K562 (cell line): ENCODE results near the gene ATXN10. TPM values are rescaled to one million over a fixed set of nuclear protein-coding genes. Genes with fewer than 3 reads are reported as not detected.

Source experiments
- ATAC-seq: fragments of 200-7000 bp; cut with Tn5 transposase; 3 replicates; pipeline ENCODE4 v1.9.1; 2020; ENCODE audit warnings: moderate library complexity
- BruUV-seq: library from RNA; stranded (reverse); fragments of 400-500 nt; replicated peaks from 2 replicates; lab custom pipeline; 2021; lab: Mats Ljungman, UMichigan
- CTCF ChIA-PET: fragments of 300-600 bp; formaldehyde crosslinking; extraction: SDS; loops from one replicate; lab custom pipeline; 2021; ENCODE audit warnings: low intra/inter-chr PET ratio; lab: Yijun Ruan, JAX
- POLR2A ChIA-PET: fragments of 300-600, 350-650 bp; sonication (Branson Sonifier 250); formaldehyde crosslinking; extraction: SDS; loops from one replicate; lab custom pipeline; 2021; ENCODE audit warnings: antibody characterized with exemption, inconsistent platforms; lab: Yijun Ruan, JAX
- DNase-seq, 4 experiments: peaks; one replicate each; pipeline versions ENCODE4 v3.0.0 to v3.0.0-alpha.2; 2011 to 2018; ENCODE audit warnings: low spot score in 3 of 4, mixed read lengths in 3 of 4; ENCODE audit errors: extremely low read depth in 1 of 4
- FAIRE-seq: peaks from 2 replicates; lab custom pipeline; 2011; peaks lifted over from hg19 to GRCh38; lab: Jason Lieb, UNC
- H2AFZ ChIP-seq: 2 replicates; pipeline ENCODE4 v1.6.0; 2011; ENCODE audit warnings: low read depth, low read length, control low read depth, inconsistent platforms
- H3K27ac ChIP-seq: fragments of 200-600 bp; 3 replicates; pipeline ENCODE4 v1.8.0; 2011; ENCODE audit warnings: low read depth, mild to moderate bottlenecking, control low read depth, inconsistent platforms, low read length, moderate library complexity, mixed read lengths; ENCODE audit errors: extremely low read depth
- H3K27me3 ChIP-seq, 2 experiments: fragments of 300-600 bp in 1 of 2; 2 replicates in 1 of 2; 3 replicates in 1 of 2; pipeline versions ENCODE4 v1.6.0 to v1.8.0; 2011; ENCODE audit warnings: inconsistent platforms in 2 of 2, low read length in 2 of 2, mild to moderate bottlenecking in 1 of 2, mixed read lengths in 1 of 2, moderate library complexity in 1 of 2; ENCODE audit not compliant: control insufficient read depth in 2 of 2, insufficient read depth in 2 of 2
- H3K36me3 ChIP-seq: fragments of 300-600 bp; 3 replicates; pipeline ENCODE4 v1.8.0; 2011; ENCODE audit warnings: mild to moderate bottlenecking, low read length, inconsistent platforms; ENCODE audit not compliant: control insufficient read depth, insufficient read depth
- H3K4me1 ChIP-seq, 2 experiments: fragments of 200-600 bp in 1 of 2; replicated peaks in 1 of 2; 2 replicates in 1 of 2; 3 replicates in 1 of 2; pipeline versions ENCODE4 v1.5.1 to v1.8.0; 2011; ENCODE audit warnings: inconsistent platforms in 2 of 2, low read length in 2 of 2, mild to moderate bottlenecking in 1 of 2, mixed read lengths in 1 of 2, moderate library complexity in 1 of 2; ENCODE audit not compliant: control insufficient read depth in 2 of 2, insufficient read depth in 2 of 2
- H3K4me2 ChIP-seq: 2 replicates; pipeline ENCODE4 v1.6.1; 2011; ENCODE audit warnings: low read length, control low read depth, inconsistent platforms, mixed read lengths; ENCODE audit not compliant: insufficient read depth
- H3K4me3 ChIP-seq: fragments of 200-600 bp; sonication (generic), shearing (Covaris generic); 2 replicates; pipeline ENCODE4 v1.5.1; 2016; ENCODE audit warnings: control low read depth, inconsistent platforms
- H3K79me2 ChIP-seq: fragments of 200-600 bp; 3 replicates; pipeline ENCODE4 v1.8.0; 2011; ENCODE audit warnings: low read length, inconsistent platforms; ENCODE audit not compliant: control insufficient read depth, insufficient read depth
- H3K9ac ChIP-seq, 2 experiments: 2 replicates each; pipeline versions ENCODE4 v1.6.0 to v1.6.1; 2011; ENCODE audit warnings: low read depth in 2 of 2, low read length in 2 of 2, control low read depth in 1 of 2, inconsistent platforms in 1 of 2, mild to moderate bottlenecking in 1 of 2, mixed read lengths in 1 of 2; ENCODE audit not compliant: insufficient read depth in 1 of 2
- H3K9me1 ChIP-seq: one replicate; pipeline ENCODE4 v1.6.0; 2011; ENCODE audit warnings: inconsistent platforms, mild to moderate bottlenecking, low read length, moderate library complexity; ENCODE audit not compliant: control insufficient read depth, insufficient read depth
- H3K9me3 ChIP-seq: replicated peaks from 2 replicates; pipeline ENCODE4 v1.5.1; 2011; ENCODE audit warnings: low read depth, low read length, inconsistent platforms; ENCODE audit not compliant: control insufficient read depth, insufficient read depth
- H4K20me1 ChIP-seq: replicated peaks from 2 replicates; pipeline ENCODE4 v1.6.1; 2011; ENCODE audit warnings: low read length, inconsistent platforms, mixed read lengths; ENCODE audit not compliant: control insufficient read depth, insufficient read depth
- BCL6 ChIP-seq: fragments of 250-450 bp; sonication (Bioruptor Pico); IDR thresholded peaks from 2 replicates; pipeline ENCODE4 v1.4.0; 2020
- BRF2 ChIP-seq: IDR thresholded peaks from 3 replicates; pipeline ENCODE4 v1.6.1; 2011; ENCODE audit warnings: borderline replicate concordance, mild to moderate bottlenecking; ENCODE audit not compliant: insufficient read length, insufficient read depth
- KDM4B ChIP-seq, 2 experiments: fragments of 450-650 bp in 1 of 2; sonication (generic) in 1 of 2; IDR thresholded peaks; 2 replicates each; pipeline ENCODE4 v1.6.1; 2016 to 2017; ENCODE audit warnings: borderline replicate concordance in 2 of 2, antibody characterized with exemption in 1 of 2, low read depth in 1 of 2, mild to moderate bottlenecking in 1 of 2
- TEAD4 ChIP-seq, 2 experiments: sonication (generic) in 1 of 2; formaldehyde crosslinking in 1 of 2; IDR thresholded peaks; 2 replicates each; pipeline versions ENCODE4 v1.6.1 to v1.8.0; 2012 to 2022; ENCODE audit warnings: borderline replicate concordance in 1 of 2, inconsistent platforms in 1 of 2, low read length in 1 of 2, mild to moderate bottlenecking in 1 of 2, missing genetic modification reagents in 1 of 2
- ZBTB1 ChIP-seq: sonication (generic); formaldehyde crosslinking; IDR thresholded peaks from 2 replicates; pipeline ENCODE4 v1.8.1; 2023; ENCODE audit warnings: missing genetic modification reagents, low read depth, mild to moderate bottlenecking, borderline replicate concordance
- ZNF436 ChIP-seq: fragments of 250-450, 450-650 bp; sonication (Bioruptor Pico); formaldehyde crosslinking; IDR thresholded peaks from 2 replicates; pipeline ENCODE4 v1.7.0; 2020; ENCODE audit warnings: mild to moderate bottlenecking
- ZNF778 ChIP-seq: fragments of 450-650 bp; formaldehyde crosslinking; IDR thresholded peaks from 2 replicates; pipeline ENCODE4 v1.4.0; 2020; ENCODE audit warnings: mild to moderate bottlenecking, moderate library complexity
- WGBS: fragments of 100-300 bp; shearing (Covaris generic); methylation state at CpG from one replicate; pipeline ENCODE4 v1.1.6; 2016; ENCODE audit warnings: low coverage, mixed read lengths; ENCODE audit not compliant: insufficient coverage; ENCODE audit errors: missing lambda C conversion rate; 5-methylcytosine and 5-hydroxymethylcytosine counted together
- in situ Hi-C: fragments of 300-500 bp; cut with MboI; formaldehyde crosslinking; loops from 4 replicates; pipeline ENCODE4 v1.15.0; 2018; ENCODE audit warnings: inconsistent platforms, mixed read lengths
- intact Hi-C: fragments of 100-400 bp; cut with micrococcal nuclease; formaldehyde crosslinking; loops from 2 replicates; pipeline ENCODE4 v1.14.2; 2022
- polyA plus RNA-seq, 8 experiments: library from polyadenylated mRNA; depleted of rRNA in 4 of 8; stranded (reverse) in 5 of 8; unstranded in 3 of 8; fragments of >200 nt; fragmentation: Nextera tagmentation in 2 of 8; fragmentation: Illumina TruSeq in 1 of 8; extraction: Ambion mirVana in 2 of 8; extraction: Trizol in 1 of 8; gene quantifications; 2 replicates each; pipeline versions ENCODE4 v1.2.1 to v1.2.3, GENCODE V29; 2011 to 2014; ENCODE audit warnings: inconsistent platforms in 1 of 8, missing spikeins in 1 of 8
- total RNA-seq, 7 experiments: library from RNA; depleted of rRNA in 6 of 7; stranded (reverse); fragments of >200 nt in 6 of 7; fragmentation: Illumina TruSeq in 2 of 7; extraction: Trizol in 2 of 7; gene quantifications; 2 replicates each; pipeline versions ENCODE4 v1.2.1 to v1.2.3, GENCODE V29; 2011 to 2021; ENCODE audit warnings: low replicate concordance in 1 of 7
- TF ChIP-seq, protein P1 (sequence below): fragments of 250-450 bp; sonication (Bioruptor Pico); IDR thresholded peaks from 2 replicates; pipeline ENCODE4 v1.5.0; 2021; ENCODE audit warnings: mild to moderate bottlenecking, moderate library complexity
- TF ChIP-seq, protein P2 (sequence below), 2 experiments: IDR thresholded peaks in 1 of 2; conservative IDR thresholded peaks in 1 of 2; 2 replicates each; pipeline ENCODE4 v1.6.1; 2016; ENCODE audit warnings: low read depth in 2 of 2, mild to moderate bottlenecking in 1 of 2, missing compliant biosample characterization in 1 of 2, missing genetic modification characterization in 1 of 2, moderate library complexity in 1 of 2
- TF ChIP-seq, protein P3 (sequence below), 3 experiments: IDR thresholded peaks in 2 of 3; conservative IDR thresholded peaks in 1 of 3; 2 replicates each; pipeline ENCODE4 v1.5.1; 2011 to 2012; ENCODE audit warnings: low read length in 3 of 3, mild to moderate bottlenecking in 3 of 3, control low read depth in 2 of 3, improper control_type of control experiment in 1 of 3, inconsistent platforms in 1 of 3, low read depth in 1 of 3, mixed read lengths in 1 of 3, moderate library complexity in 1 of 3; ENCODE audit not compliant: insufficient read depth in 2 of 3

ATXN10 gene
- total and polyA plus RNA-seq, 9 of the 15 experiments (the other 6 are each of a cell fraction or from before 2014, with no cell fraction given): 11.5 to 190 (median 33.6) TPM

DNA sequence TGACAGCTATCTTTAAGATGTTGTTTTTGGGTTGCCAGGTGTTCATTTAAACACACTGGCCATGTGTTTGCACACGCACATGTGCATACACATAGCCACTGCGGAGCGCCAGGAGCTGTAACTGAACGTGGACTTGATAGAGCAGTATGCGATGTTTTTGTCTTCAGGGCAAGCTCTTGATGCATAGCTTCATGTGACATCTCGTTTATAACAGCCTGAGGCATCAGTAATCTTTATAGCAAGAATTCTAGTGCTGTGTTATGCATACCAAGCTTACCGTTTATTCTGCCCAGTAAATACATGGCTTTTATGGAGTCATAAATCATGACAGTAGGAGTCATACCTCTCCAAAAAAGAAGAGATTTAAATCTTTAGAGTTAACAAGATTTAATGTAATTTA lies 87.0 kb downstream of the ATXN10 start:
- DNase-seq: no peak
- Histone ChIP-seq H3K9me3 (no peaks in the 10 kb centered on the region; the same call in 1 of the 2 replicates), H2AFZ (no peak overlapping the region), H3K4me2 (no peak overlapping the region), H3K9ac (no peak overlapping the region), H3K27me3 (no peaks in the 10 kb centered on the region), H4K20me1 (no peaks in the 10 kb centered on the region), H3K79me2 (no peaks in the 10 kb centered on the region), H3K27ac (no peak overlapping the region), H3K9me1 (no peaks in the 10 kb centered on the region), H3K36me3 (no peaks in the 10 kb centered on the region; the same call in 2 of the 3 replicates), H3K4me1 (no peaks in the 10 kb centered on the region; a peak in 1 of 5 replicates), H3K4me3 (no peak overlapping the region)
- intact Hi-C loops: no loop called here
- ChIA-PET CTCF (no interaction called here), POLR2A (no interaction called here)
- BruUV-seq: no TSS peak
- no peak for ATAC-seq
- no peak for FAIRE-seq
- WGBS: 79% methylated on average over 7 of the region's 7 CpGs
- in situ Hi-C loops: no loop called here
- TF ChIP-seq, protein P1, sequence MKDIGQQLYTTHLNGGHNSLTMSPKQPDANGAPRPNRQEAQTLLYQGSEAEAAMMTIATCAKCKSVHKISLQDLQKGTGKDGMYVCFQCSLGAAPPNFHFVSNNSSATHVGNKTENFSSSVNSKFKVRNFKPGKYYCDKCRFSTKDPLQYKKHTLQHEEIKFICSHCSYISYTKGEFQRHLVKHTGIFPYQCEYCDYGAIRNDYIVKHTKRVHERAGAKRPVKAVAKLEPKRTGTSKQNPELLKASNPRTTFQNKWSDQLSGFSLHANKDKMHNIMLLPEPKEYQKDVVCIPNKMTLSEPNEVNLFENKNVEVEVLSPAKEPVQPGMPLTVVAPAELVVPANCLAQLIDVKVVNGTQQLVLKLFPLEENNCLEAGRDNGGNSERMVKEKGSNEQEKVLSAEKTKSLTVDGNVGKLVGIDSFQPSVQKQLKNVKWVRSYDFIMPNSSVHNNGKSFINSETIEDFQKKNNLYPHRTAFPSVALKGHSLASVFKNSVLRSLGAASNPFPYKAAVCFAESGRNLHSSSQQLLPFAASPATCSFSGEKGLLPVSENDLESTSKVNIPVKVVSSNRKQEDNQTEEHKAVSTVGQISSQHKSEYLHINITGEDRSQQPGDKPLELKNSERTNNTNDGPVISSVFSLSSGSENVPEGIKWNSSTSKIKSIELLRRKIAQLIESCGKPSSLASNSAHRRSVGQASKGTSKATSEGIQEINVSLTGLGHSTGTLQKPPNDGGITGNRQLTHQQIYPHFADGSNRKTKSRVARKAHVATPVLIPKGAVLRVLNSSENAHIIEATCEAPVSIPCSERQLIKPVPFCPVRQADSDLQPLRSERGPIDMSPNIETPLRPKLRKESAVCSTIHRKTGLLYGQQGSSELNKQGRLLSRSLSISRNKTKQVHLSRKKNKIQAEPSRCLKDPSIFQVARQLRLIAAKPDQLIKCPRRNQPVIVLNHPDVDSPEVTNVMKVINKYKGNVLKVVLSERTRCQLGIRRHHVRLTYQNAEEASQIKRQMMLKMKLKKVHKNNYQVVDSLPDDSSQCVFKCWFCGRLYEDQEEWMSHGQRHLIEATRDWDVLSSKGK: no peak
- TF ChIP-seq ZNF778 (CRISPR knock-in tag): no peak
- TF ChIP-seq ZBTB1 (CRISPR knock-in tag): no peak
- TF ChIP-seq, protein P2, sequence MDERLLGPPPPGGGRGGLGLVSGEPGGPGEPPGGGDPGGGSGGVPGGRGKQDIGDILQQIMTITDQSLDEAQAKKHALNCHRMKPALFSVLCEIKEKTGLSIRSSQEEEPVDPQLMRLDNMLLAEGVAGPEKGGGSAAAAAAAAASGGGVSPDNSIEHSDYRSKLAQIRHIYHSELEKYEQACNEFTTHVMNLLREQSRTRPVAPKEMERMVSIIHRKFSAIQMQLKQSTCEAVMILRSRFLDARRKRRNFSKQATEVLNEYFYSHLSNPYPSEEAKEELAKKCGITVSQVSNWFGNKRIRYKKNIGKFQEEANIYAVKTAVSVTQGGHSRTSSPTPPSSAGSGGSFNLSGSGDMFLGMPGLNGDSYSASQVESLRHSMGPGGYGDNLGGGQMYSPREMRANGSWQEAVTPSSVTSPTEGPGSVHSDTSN (CRISPR knock-in tag; IDR thresholded peaks at IDR 0.05; ENCODE audit: low read depth): no peak
- TF ChIP-seq, protein P2 (tag; conservative IDR thresholded peaks at IDR 0.05; ENCODE audit: low read depth): no peak
- TF ChIP-seq, protein P3, sequence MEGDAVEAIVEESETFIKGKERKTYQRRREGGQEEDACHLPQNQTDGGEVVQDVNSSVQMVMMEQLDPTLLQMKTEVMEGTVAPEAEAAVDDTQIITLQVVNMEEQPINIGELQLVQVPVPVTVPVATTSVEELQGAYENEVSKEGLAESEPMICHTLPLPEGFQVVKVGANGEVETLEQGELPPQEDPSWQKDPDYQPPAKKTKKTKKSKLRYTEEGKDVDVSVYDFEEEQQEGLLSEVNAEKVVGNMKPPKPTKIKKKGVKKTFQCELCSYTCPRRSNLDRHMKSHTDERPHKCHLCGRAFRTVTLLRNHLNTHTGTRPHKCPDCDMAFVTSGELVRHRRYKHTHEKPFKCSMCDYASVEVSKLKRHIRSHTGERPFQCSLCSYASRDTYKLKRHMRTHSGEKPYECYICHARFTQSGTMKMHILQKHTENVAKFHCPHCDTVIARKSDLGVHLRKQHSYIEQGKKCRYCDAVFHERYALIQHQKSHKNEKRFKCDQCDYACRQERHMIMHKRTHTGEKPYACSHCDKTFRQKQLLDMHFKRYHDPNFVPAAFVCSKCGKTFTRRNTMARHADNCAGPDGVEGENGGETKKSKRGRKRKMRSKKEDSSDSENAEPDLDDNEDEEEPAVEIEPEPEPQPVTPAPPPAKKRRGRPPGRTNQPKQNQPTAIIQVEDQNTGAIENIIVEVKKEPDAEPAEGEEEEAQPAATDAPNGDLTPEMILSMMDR (IDR thresholded peaks at IDR 0.05 in 2 of 3, conservative IDR thresholded peaks at IDR 0.05 in 1 of 3; ENCODE audit: insufficient read depth in 2 of 3, low read depth in 1 of 3, low read length in 3 of 3): no peak
- no peak for TF ChIP-seq BRF2
- no peak for TF ChIP-seq TEAD4 (IDR thresholded peaks at IDR 0.05; ENCODE audit: low read length)
- no peak for TF ChIP-seq TEAD4 (CRISPR knock-in tag; IDR thresholded peaks at IDR 0.05; ENCODE audit: borderline replicate concordance)
- no peak for TF ChIP-seq KDM4B (IDR thresholded peaks at IDR 0.05; ENCODE audit: borderline replicate concordance in 2 of 2, low read depth in 1 of 2)
- TF ChIP-seq ZNF436 (CRISPR knock-in tag): no peak
- TF ChIP-seq BCL6 (CRISPR knock-in tag): no peak
